ENCODE measurements around the gene NECTIN3. TPM values are rescaled to one million over a fixed set of nuclear protein-coding genes. Genes with fewer than 3 reads are reported as not detected.

Gene NECTIN3
- total RNA-seq, 1 experiment from 2014 or later: 25.5 TPM

- DNase-seq (ENCODE audit: low read depth, low spot score): peak; percentile 88
- in situ Hi-C loops (cut with HindIII; ENCODE audit: low pct_unique_long_range_greater_than_20kb, low sequenced_read_pairs): no loop called here
Observed at GRCh38 chr3:111165411-111165810, 93.8 kb downstream of the NECTIN3 start.

GRCh38 chr3:111173328-111173900 lies 101.8 kb downstream of the NECTIN3 start:
- in situ Hi-C loops (cut with HindIII; ENCODE audit: low pct_unique_long_range_greater_than_20kb, low sequenced_read_pairs): no loop called here
- DNase-seq (ENCODE audit: low read depth, low spot score): no peak

GRCh38 chr3:111173906-111174305 lies 102.3 kb downstream of the NECTIN3 start:
- DNase-seq (ENCODE audit: low read depth, low spot score): no peak
- in situ Hi-C loops (cut with HindIII; ENCODE audit: low pct_unique_long_range_greater_than_20kb, low sequenced_read_pairs): no loop called here

GRCh38 chr3:111190518-111190917 lies 118.9 kb downstream of the NECTIN3 start:
- in situ Hi-C loops (cut with HindIII; ENCODE audit: low pct_unique_long_range_greater_than_20kb, low sequenced_read_pairs): no loop called here
- DNase-seq (ENCODE audit: low read depth, low spot score): no peak

- no peak for DNase-seq (ENCODE audit: low read depth, low spot score)
- in situ Hi-C loops (cut with HindIII; ENCODE audit: low pct_unique_long_range_greater_than_20kb, low sequenced_read_pairs): no loop called here
Observed at GRCh38 chr3:111193472-111193871, 121.9 kb downstream of the NECTIN3 start.

GRCh38 chr3:111194048-111194447 lies 122.4 kb downstream of the NECTIN3 start:
- DNase-seq (ENCODE audit: low read depth, low spot score): no peak
- in situ Hi-C loops (cut with HindIII; ENCODE audit: low pct_unique_long_range_greater_than_20kb, low sequenced_read_pairs): no loop called here

- in situ Hi-C loops (cut with HindIII; ENCODE audit: low pct_unique_long_range_greater_than_20kb, low sequenced_read_pairs): no loop called here
- no peak for DNase-seq (ENCODE audit: low read depth, low spot score)
Observed at GRCh38 chr3:111197485-111197884, 125.9 kb downstream of the NECTIN3 start.

GRCh38 chr3:111200027-111200426 lies 128.4 kb downstream of the NECTIN3 start:
- in situ Hi-C loops (cut with HindIII; ENCODE audit: low pct_unique_long_range_greater_than_20kb, low sequenced_read_pairs): no loop called here
- DNase-seq (ENCODE audit: low read depth, low spot score): no peak

GRCh38 chr3:111210003-111210711 lies 138.5 kb downstream of the NECTIN3 start:
- in situ Hi-C loops (cut with HindIII; ENCODE audit: low pct_unique_long_range_greater_than_20kb, low sequenced_read_pairs): no loop called here
- DNase-seq (ENCODE audit: low read depth, low spot score): peak; percentile 45

GRCh38 chr3:111210866-111211564 lies 139.4 kb downstream of the NECTIN3 start:
- DNase-seq (ENCODE audit: low read depth, low spot score): no peak
- in situ Hi-C loops (cut with HindIII; ENCODE audit: low pct_unique_long_range_greater_than_20kb, low sequenced_read_pairs): no loop called here

- no peak for DNase-seq (ENCODE audit: low read depth, low spot score)
- in situ Hi-C loops (cut with HindIII; ENCODE audit: low pct_unique_long_range_greater_than_20kb, low sequenced_read_pairs): no loop called here
Observed at GRCh38 chr3:111212511-111212910, 140.9 kb downstream of the NECTIN3 start.

GRCh38 chr3:111215481-111215880 lies 143.9 kb downstream of the NECTIN3 start:
- in situ Hi-C loops (cut with HindIII; ENCODE audit: low pct_unique_long_range_greater_than_20kb, low sequenced_read_pairs): no loop called here
- no peak for DNase-seq (ENCODE audit: low read depth, low spot score)

GRCh38 chr3:111218615-111219014 lies 147.0 kb downstream of the NECTIN3 start:
- no peak for DNase-seq (ENCODE audit: low read depth, low spot score)
- in situ Hi-C loops (cut with HindIII; ENCODE audit: low pct_unique_long_range_greater_than_20kb, low sequenced_read_pairs): no loop called here

GRCh38 chr3:111227216-111227615 lies 155.6 kb downstream of the NECTIN3 start:
- no peak for DNase-seq (ENCODE audit: low read depth, low spot score)
- in situ Hi-C loops (cut with HindIII; ENCODE audit: low pct_unique_long_range_greater_than_20kb, low sequenced_read_pairs): no loop called here

- no peak for DNase-seq (ENCODE audit: low read depth, low spot score)
- in situ Hi-C loops (cut with HindIII; ENCODE audit: low pct_unique_long_range_greater_than_20kb, low sequenced_read_pairs): no loop called here
Observed at GRCh38 chr3:111229301-111229700, 157.7 kb downstream of the NECTIN3 start.

- no peak for DNase-seq (ENCODE audit: low read depth, low spot score)
- in situ Hi-C loops (cut with HindIII; ENCODE audit: low pct_unique_long_range_greater_than_20kb, low sequenced_read_pairs): no loop called here
Observed at GRCh38 chr3:111236836-111237713, 165.5 kb downstream of the NECTIN3 start.

GRCh38 chr3:111237946-111238345 lies 166.3 kb downstream of the NECTIN3 start:
- in situ Hi-C loops (cut with HindIII; ENCODE audit: low pct_unique_long_range_greater_than_20kb, low sequenced_read_pairs): no loop called here
- DNase-seq (ENCODE audit: low read depth, low spot score): no peak

GRCh38 chr3:111238885-111239284 lies 167.3 kb downstream of the NECTIN3 start:
- DNase-seq (ENCODE audit: low read depth, low spot score): no peak
- in situ Hi-C loops (cut with HindIII; ENCODE audit: low pct_unique_long_range_greater_than_20kb, low sequenced_read_pairs): no loop called here

All from SK-MEL-5 (cell line).